D721Med (cell line): ENCODE measurements around the gene CAPZB.

Experiments
- DNase-seq: peaks from one replicate; pipeline ENCODE4 v3.0.0; 2011; ENCODE audit warnings: low spot score; ENCODE audit not compliant: insufficient read length
- FAIRE-seq: peaks from 2 replicates; lab custom pipeline; 2011; peaks lifted over from hg19 to GRCh38; lab: Jason Lieb, UNC
- TF ChIP-seq, protein P1 (sequence below): IDR thresholded peaks from 2 replicates; pipeline ENCODE4 v1.5.1; 2012; ENCODE audit warnings: mild to moderate bottlenecking, control low read depth; ENCODE audit not compliant: insufficient read depth; ENCODE audit errors: missing control alignments

CAPZB gene

GRCh38 chr1:19328486-19328885 is 156.9 kb downstream of the CAPZB start:
- DNase-seq (no peak), FAIRE-seq (no peak)
- TF ChIP-seq, protein P1, sequence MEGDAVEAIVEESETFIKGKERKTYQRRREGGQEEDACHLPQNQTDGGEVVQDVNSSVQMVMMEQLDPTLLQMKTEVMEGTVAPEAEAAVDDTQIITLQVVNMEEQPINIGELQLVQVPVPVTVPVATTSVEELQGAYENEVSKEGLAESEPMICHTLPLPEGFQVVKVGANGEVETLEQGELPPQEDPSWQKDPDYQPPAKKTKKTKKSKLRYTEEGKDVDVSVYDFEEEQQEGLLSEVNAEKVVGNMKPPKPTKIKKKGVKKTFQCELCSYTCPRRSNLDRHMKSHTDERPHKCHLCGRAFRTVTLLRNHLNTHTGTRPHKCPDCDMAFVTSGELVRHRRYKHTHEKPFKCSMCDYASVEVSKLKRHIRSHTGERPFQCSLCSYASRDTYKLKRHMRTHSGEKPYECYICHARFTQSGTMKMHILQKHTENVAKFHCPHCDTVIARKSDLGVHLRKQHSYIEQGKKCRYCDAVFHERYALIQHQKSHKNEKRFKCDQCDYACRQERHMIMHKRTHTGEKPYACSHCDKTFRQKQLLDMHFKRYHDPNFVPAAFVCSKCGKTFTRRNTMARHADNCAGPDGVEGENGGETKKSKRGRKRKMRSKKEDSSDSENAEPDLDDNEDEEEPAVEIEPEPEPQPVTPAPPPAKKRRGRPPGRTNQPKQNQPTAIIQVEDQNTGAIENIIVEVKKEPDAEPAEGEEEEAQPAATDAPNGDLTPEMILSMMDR = no peak

DNA sequence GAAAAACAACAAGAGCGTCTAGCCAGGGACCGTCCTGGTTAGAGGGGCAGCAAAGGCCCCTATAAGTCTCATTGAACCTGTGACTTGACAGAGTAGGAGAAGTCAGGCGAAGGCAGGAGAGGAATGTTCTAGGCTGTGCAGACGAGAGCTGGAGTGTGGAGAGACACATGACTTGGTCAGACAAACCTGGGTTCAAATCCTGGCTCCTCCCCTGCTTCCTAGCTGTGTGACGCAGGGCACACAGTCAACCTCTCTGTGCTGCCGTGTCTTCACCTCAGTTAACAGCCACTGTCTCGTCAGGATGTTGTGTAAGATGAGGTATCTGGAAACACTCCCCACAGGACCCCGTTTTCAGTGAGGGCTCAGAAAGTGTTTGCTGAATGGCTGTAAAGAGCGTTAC is 157.6 kb downstream of the CAPZB start:
- DNase-seq (no peak), FAIRE-seq (no peak)
- TF ChIP-seq, protein P1 = no peak

GRCh38 chr1:19327301-19327700 is 158.0 kb downstream of the CAPZB start:
- DNase-seq (no peak), FAIRE-seq (no peak)
- TF ChIP-seq, protein P1 = no peak

DNA sequence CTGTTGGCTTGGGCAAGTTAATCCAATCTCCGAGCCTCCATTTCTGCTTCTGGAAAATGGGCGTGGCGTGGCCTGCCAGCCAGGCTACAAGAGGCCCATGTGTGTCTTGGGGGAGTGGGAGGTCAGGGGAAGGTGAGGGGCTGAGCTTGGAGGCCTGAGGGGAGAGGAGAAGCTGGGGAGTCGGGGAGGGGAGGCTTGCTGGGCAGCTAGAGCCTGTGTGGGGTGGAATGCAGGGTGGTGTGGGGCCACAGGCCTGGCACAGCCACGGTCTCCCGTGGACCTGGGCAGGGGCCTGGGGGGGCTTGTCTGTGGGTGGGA is 158.6 kb downstream of the CAPZB start:
- DNase-seq (no peak), FAIRE-seq (no peak)
- TF ChIP-seq, protein P1 = no peak

DNA sequence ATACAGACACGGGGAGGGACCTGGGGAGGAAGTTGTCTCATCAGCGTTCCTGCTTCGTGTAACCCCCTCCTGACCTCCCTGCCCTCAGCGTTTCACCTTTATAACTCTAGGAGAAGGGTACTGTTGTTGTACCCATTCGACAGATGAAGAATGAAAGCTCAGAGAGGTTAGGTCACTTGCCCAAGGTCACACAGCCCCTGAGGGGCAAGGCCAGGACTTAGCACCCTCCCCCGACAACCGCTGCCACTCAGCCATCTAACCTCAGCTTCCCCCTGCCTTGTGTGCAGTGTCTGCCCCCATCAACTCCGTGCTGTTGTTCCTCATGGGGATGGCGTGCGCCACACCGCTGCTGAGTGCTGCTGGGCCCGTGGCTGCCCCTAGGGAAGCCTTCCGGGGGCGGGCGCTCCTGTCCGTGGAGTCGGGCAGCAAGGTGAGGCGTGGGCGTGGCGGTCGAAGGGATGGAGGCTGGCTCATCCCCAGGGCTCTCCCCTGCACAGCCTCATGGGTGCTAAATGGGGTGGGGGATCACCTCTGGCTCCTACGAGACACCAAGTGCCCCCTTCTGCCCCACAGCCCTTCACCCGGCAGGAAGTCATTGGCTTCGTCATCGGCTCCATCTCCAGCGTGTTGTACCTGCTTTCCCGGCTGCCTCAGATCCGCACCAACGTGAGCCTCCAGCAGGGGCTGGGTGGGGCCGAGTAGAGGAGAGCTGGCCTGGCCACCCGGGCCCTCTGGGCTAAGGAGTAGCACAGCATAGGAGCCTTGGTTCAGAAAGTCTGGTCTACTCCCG is 159.2 kb downstream of the CAPZB start:
- TF ChIP-seq, protein P1 = no peak
- DNase-seq = no peak
- no peak for FAIRE-seq

DNA sequence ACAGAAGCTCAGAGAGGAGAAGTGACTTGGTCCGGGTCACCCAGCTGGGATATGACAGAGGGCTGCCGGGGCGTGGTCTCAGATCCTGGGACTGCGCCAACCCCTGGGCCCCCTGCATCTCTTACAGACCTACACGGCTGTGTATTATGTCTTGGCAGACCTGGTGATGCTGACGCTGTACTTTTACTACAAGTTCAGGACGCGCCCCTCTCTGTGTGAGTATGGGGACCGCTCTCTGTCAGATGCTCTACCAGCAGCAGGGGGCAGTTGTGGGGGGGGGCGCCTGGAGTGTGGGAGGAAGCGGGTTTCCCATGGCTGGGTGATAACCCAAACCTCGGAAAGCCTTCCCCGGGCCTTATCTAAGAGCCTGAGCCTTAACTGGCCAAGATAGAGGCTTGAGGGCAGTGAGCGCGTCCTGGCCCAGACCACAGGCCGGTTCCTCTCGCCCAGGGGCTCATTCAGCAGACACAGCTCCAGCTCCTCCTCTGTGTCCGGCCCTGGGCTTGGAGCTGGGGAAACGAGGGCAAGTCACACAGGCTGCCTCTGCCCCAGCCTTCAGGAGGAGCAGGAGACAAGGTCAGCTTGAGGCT is 159.9 kb downstream of the CAPZB start:
- TF ChIP-seq, protein P1 = no peak
- FAIRE-seq = no peak
- DNase-seq = no peak

DNA sequence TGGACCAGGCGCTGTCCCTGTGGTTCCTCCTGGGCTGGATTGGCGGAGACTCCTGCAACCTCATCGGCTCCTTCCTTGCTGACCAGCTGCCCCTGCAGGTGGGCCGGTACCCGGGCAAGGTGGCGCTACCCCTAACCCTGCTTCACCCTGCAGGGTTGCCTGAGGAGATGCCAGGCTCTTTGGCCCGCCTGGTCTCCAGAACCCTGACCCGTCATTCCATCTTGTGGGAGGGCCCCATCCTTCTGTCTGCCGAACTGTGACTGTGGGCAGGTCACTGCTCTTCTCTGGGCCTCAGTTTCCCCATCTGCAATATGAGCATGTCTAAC is 160.7 kb downstream of the CAPZB start:
- no peak for DNase-seq
- TF ChIP-seq, protein P1 = no peak
- no peak for FAIRE-seq
